ENCODE measurements around the gene ACACA.
"Not testable (repeated sequence)": the region's sequence is repeated elsewhere in the genome, so short reads cannot be mapped to it uniquely, and the experiment has no call there.

Gene ACACA

GRCh38 chr17:37100231-37100630 is 306.4 kb downstream of the ACACA start:
- no peak for DNase-seq (ENCODE audit: low read depth)

DNA sequence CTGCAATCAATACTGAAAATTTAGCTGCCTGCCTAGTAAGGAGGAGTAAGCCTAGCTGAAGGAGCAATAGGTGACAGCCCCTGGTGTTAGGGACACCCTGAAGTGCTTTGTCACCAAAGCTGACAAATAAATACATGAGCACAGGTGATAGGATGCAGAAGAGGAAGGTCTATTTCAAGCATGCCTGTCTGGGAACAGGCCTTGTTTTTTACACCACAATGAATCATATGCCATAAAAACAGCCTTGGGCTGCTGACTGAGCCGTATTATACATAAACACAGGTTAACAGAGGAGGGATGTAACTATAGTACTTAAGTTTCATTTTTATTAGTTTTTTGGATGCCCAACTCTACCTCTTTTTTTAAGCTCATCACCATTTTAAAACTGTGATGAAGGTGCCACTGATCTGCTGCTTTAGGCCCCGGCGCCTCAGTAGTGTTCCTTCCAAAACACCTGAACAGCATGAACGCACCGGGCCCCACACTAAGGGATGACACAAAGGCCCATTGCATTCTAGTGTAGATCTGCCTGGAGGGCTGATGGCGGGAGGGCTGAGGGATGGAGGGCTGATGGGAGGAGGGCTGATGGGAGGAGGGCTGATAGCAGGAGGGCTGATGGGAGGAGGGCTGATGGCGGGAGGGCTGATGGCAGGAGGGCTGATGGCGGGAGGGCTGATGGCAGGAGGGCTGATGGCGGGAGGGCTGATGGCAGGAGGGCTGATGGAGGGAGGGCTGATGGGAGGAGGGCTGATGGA is 307.5 kb downstream of the ACACA start:
- no peak for DNase-seq (ENCODE audit: low read depth)

- DNase-seq (ENCODE audit: low read depth): no peak
Measured at GRCh38 chr17:37098152-37098551, 308.5 kb downstream of the ACACA start.

GRCh38 chr17:37097154-37097553 is 309.5 kb downstream of the ACACA start:
- DNase-seq (ENCODE audit: low read depth): no peak

DNA sequence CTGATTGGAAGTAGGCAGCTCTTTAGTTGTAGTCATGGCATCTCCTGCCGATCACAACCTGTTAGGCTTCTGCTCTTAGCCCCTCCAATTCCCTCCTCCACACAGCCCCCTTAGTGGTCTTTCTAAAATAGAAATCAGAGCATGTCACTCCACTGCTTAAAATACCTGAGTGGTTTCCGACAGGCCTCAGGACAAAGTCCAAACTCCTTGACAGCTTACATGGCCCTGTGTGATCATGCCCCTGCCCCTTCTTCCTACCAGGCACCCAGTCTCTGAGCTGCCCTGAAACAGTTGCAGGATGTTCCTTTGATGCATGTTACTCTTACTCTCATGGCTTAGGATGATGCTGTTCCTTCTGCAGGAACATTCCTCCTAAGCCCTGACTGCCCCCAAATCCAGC is 310.6 kb downstream of the ACACA start:
- DNase-seq (ENCODE audit: low read depth): no peak

DNA sequence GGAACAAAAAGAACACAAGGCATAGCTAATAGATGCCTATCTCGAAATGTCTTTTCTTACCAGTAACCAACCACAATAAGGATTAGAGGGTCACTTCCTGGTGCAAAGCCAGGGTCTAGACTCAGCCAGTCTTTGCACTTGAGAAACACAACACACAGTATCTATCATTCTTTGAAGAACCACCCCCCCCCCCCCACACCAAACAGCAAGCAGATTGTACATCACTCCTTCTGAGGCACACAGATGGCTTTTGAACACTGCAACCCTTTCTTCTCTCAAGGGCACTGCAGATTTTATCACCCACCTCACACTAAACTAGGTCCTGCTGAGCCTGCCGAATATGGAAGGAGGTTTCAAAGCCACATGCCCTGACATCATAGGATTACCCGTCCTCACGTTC is 312.2 kb downstream of the ACACA start:
- no peak for DNase-seq (ENCODE audit: low read depth)

- no peak for DNase-seq (ENCODE audit: low read depth)
Measured at GRCh38 chr17:37092701-37093100, 313.9 kb downstream of the ACACA start.

GRCh38 chr17:37092071-37092470 is 314.6 kb downstream of the ACACA start:
- DNase-seq (ENCODE audit: low read depth): no peak

- no peak for DNase-seq (ENCODE audit: low read depth)
Measured at GRCh38 chr17:37090941-37091340, 315.7 kb downstream of the ACACA start.

DNA sequence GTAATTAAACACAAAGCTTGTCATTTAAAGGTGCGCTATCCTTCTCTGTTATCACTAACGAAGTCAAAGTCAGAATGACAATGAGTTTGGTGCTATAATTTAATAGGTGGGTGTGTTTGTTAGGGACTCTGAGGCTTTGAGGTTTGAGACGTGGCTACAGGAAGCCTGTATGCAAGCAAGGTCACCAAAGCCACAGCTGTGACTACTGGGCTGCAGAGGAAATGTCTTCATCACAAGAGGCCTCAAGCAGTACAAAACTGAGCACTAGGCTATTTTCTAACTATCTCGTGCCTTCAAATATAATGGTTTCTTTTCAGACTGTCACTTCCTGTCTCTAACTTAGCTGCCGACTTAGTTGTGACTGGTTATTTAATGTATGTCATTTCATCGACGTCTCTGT is 316.7 kb downstream of the ACACA start:
- DNase-seq (ENCODE audit: low read depth): no peak

GRCh38 chr17:37088913-37089312 is 317.7 kb downstream of the ACACA start:
- DNase-seq (ENCODE audit: low read depth): no peak

DNA sequence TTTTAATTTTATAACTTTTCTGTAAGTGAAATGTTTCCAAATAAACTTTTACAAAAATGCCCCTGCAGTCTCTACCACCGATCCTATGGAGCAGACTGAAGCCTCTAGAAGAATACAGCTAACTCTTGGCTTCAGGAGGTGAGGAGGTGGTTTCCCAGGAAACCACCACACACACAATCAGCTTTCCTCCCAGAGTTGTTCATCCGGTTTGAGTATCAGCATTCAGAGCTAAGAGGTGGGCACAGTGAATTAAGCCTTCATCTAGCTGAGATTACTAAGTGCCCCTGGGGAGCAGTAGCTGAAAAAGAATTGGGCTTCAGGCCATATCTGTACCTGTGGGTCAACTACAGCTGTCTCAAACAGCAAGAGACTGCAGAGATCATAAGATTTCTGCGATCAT is 318.2 kb downstream of the ACACA start:
- DNase-seq (ENCODE audit: low read depth): no peak

DNA sequence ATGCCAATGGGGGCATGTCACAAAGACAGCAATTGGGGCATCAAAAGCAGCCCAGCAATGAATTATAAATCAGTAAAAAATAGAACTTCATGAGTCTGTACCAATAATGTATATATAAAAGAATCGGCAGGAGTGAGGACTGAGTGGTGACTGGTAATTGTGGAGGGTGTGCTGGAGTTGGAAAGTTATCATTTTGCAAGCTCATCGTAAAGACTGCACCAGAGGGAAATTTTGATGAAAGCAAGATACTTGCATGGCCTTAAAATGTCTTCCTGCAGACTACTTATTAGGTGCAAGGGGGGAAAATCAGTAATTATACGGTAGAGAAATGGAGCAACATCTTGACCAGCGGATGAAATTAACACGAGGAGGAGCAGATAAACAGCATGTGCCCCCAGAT is 319.0 kb downstream of the ACACA start:
- DNase-seq (ENCODE audit: low read depth): no peak

- no peak for DNase-seq (ENCODE audit: low read depth)
Measured at GRCh38 chr17:37086948-37087347, 319.7 kb downstream of the ACACA start.

DNA sequence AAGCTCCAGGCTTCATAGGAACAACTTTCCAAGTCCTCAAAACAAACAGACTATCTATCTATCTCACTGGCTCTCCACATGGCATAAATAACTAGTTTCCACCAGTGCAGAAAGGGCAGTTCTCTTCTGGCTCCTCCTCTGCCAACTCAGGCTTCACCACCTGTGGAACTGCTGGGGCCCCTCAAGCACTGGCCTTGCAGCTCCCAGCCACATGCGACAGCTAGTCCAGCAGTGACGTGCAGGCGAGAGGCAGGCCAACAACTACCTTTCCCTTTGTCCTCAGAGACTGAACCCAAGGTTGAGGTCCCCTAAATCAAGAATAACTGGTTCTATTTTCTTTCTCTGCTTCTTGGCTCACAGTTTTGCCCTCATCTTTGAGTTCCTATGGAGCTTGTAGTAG is 320.3 kb downstream of the ACACA start:
- no peak for DNase-seq (ENCODE audit: low read depth)

- no peak for DNase-seq (ENCODE audit: low read depth)
Measured at GRCh38 chr17:37084372-37084771, 322.3 kb downstream of the ACACA start.

DNA sequence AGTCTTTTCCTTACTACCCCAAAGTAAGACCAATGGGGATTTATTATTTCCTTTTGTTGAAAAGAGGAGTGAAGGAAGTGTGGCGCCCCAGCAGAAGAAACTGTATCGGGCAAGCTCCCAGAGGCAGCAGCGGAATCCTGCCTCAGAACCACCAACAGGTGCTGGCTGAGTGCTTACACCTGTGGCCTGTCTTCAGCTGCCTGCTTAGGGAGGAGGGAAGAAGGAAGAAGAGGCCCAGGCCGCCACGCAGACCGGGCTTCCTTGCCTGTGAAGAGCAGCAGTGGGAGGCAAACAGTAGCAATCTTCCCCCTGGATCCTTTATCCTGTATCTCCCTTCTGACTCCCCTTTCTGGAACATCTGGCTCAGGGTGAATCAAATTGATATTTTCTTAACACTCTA is 323.2 kb downstream of the ACACA start:
- DNase-seq (ENCODE audit: low read depth): no peak

DNA sequence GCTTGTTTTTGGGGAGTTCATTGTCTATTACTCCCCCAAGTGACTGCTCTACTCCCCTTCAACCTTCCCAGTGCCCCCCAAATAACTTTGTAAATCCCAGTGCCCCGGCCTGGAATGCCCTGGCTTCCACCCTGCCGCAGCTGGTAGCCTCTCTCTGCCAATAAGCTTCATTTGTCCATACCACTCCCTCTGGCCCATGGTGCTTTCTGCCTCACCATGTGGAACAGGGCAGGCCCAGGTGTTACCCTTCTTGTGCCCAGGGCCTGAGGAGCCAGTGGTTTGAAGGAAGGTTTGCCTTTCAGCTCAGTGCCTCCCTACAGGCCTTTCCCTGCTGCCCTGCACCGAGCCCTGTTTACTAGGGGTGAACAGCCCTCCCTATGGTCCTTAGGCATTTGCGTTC is 323.7 kb downstream of the ACACA start:
- no peak for DNase-seq (ENCODE audit: low read depth)

- DNase-seq (ENCODE audit: low read depth): no peak
Measured at GRCh38 chr17:37082311-37082860, 324.2 kb downstream of the ACACA start.

- no peak for DNase-seq (ENCODE audit: low read depth)
Measured at GRCh38 chr17:37081287-37081686, 325.3 kb downstream of the ACACA start.

GRCh38 chr17:37079735-37080134 is 326.9 kb downstream of the ACACA start:
- DNase-seq (ENCODE audit: low read depth): no peak

DNA sequence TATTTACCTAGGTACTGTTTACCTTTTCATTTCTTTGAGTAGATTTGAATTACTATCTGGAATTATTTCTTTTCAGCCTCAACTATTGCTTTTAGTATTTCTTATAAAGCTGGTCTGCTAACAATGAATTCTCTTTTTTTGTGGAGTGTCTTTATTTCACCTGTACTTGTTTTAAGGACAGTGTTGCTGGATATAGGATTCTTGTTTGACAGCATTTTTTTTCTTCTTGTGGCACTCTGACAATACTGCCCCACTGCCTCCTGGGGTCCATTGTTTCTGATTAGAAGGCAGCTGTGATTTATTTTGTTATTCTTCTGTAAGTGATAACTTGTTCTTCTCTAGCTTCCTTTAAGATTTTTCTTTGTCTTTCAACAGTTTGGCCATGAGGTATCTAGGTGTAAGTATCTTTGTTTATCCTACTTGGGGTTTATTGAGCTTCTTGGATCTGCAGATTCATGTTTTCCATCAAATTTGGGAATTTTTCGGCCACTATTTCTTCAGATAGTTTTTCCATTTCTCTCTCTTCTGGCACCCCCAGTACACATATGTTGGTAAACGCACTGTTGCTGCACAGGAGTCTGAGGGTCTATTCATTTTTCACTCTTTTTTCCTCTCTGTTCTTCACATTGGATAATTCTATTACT is 327.4 kb downstream of the ACACA start:
- DNase-seq (ENCODE audit: low read depth): no peak

GRCh38 chr17:37073464-37073863 is 333.2 kb downstream of the ACACA start:
- not testable (repeated sequence) for DNase-seq (ENCODE audit: low read depth)

GRCh38 chr17:37069087-37069486 is 337.5 kb downstream of the ACACA start:
- no peak for DNase-seq (ENCODE audit: low read depth)

Data from activated T-helper 1 cell treated with Interleukin-2 at 50 U/mL for 16 hours (primary cell).